GM10248 (cell line): ENCODE data around the gene PALM2AKAP2.
"Not testable (repeated sequence)": the region's sequence is repeated elsewhere in the genome, so short reads cannot be mapped to it uniquely, and the experiment has no call there.

ENCODE experiments used
- CTCF ChIA-PET: fragments of 300-600 bp; sonication (Branson Sonifier 250); formaldehyde crosslinking; extraction: SDS; loops from one replicate; lab custom pipeline; 2021; ENCODE audit warnings: antibody characterized with exemption; lab: Yijun Ruan, JAX
- POLR2A ChIA-PET: fragments of 350-650 bp; sonication (Branson Sonifier 250); formaldehyde crosslinking; extraction: SDS; loops from one replicate; lab custom pipeline; 2020; ENCODE audit warnings: antibody characterized with exemption; lab: Yijun Ruan, JAX
- DNase-seq: peaks from one replicate; pipeline ENCODE4 v3.0.0; 2012; ENCODE audit errors: extremely low spot score
- TF ChIP-seq, protein P1 (sequence below): IDR thresholded peaks from 2 replicates; pipeline ENCODE4 v1.5.1; 2012; ENCODE audit warnings: mild to moderate bottlenecking, low read depth; ENCODE audit errors: extremely low read depth, missing control alignments, control extremely low read depth

Gene PALM2AKAP2

DNA sequence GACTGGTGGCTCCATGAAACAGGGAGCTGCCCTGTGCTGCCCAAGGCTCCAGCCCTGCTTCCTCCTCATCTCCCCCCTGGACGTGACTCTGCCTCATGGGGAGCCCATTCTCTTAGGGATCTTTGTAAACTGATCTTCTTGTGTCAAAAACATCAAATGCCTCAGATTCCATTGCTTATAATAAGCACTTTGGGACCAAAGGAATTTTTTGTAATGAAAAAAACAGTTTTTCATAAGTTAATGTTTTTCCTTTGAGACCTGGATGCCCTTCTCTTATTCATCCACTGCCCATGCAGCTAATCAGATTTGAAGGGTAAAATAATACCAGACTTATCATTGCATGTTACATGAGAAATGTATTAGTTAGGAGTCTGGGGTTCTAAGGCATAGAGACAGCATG lies 41.7 kb downstream of the PALM2AKAP2 start:
- POLR2A ChIA-PET = no interaction called here
- TF ChIP-seq, protein P1, sequence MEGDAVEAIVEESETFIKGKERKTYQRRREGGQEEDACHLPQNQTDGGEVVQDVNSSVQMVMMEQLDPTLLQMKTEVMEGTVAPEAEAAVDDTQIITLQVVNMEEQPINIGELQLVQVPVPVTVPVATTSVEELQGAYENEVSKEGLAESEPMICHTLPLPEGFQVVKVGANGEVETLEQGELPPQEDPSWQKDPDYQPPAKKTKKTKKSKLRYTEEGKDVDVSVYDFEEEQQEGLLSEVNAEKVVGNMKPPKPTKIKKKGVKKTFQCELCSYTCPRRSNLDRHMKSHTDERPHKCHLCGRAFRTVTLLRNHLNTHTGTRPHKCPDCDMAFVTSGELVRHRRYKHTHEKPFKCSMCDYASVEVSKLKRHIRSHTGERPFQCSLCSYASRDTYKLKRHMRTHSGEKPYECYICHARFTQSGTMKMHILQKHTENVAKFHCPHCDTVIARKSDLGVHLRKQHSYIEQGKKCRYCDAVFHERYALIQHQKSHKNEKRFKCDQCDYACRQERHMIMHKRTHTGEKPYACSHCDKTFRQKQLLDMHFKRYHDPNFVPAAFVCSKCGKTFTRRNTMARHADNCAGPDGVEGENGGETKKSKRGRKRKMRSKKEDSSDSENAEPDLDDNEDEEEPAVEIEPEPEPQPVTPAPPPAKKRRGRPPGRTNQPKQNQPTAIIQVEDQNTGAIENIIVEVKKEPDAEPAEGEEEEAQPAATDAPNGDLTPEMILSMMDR = no peak
- CTCF ChIA-PET = interaction anchor here (2.0 to 2.2 kb wide), 2 partner anchors 8 to 13 kb away, joined by 4 to 6 read pairs; no protein-coding TSS in a partner anchor
- DNase-seq = no peak

DNA sequence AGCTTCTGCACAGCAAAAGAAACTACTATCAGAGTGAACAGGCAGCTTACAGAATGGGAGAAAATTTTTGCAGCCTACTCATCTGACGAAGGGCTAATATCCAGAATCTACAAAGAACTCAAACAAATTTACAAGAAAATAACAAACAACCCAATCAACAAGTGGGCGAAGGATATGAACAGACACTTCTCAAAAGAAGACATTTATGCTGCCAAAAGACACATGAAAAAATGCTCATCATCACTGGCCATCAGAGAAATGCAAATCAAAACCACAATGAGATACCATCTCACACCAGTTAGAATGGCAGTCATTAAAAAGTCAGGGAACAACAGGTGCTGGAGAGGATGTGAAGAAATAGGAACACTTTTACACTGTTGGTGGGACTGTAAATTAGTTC lies 45.4 kb downstream of the PALM2AKAP2 start:
- DNase-seq, CTCF ChIA-PET, POLR2A ChIA-PET: not testable (repeated sequence)

- no peak for DNase-seq
- TF ChIP-seq, protein P1 = no peak
- CTCF ChIA-PET = interaction anchor here (1.8 kb wide), 1 partner anchor 8 kb away, joined by 10 read pairs; no protein-coding TSS in a partner anchor
- POLR2A ChIA-PET = no interaction called here
Observed at GRCh38 chr9:109826559-109826958, 46.6 kb downstream of the PALM2AKAP2 start.

DNA sequence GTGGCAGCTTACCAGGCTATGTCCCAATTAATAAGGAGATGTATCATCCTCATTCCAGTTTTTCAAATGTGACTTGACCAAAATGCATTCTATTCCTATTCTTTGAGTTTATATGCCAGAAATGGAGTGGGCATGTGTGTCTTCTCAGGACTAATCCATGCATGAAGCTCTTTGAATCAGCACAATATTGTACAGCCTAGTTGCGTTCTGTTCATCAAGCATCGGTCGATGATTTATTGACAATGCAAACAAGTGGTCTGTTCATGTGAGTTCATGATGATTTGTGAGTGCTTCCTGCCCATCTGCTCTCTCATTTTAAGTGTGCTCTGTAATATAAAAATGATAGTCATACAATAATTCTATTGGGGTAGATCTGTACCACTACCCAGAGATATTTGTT lies 48.3 kb downstream of the PALM2AKAP2 start:
- no peak for DNase-seq
- ChIA-PET POLR2A (no interaction called here), CTCF (interaction anchor here (1.3 to 1.8 kb wide), 2 partner anchors 9 to 10 kb away, joined by 6 to 10 read pairs; no protein-coding TSS in a partner anchor)
- TF ChIP-seq, protein P1 = no peak
